Liver (tissue), 9 donors: ENCODE measurements around the gene UNC79. TPM values are rescaled to one million over a fixed set of nuclear protein-coding genes. Genes with fewer than 3 reads are reported as not detected.

Experiments used
- DNase-seq: peaks from one replicate; pipeline ENCODE4 v3.0.0-alpha.2; 2017; ENCODE audit warnings: low spot score
- H3K27ac ChIP-seq, 2 donors: one replicate each; pipeline ENCODE4 v1.7.0; 2013; ENCODE audit warnings: inconsistent platforms in 2 of 2, low read length in 2 of 2, control low read depth in 1 of 2, low read depth in 1 of 2, mild to moderate bottlenecking in 1 of 2
- H3K27me3 ChIP-seq, 4 donors: one replicate each; pipeline versions ENCODE4 v1.6.1 to v1.7.0; 2013; ENCODE audit warnings: low read length in 3 of 4, inconsistent platforms in 1 of 4, mild to moderate bottlenecking in 1 of 4, moderate library complexity in 1 of 4; ENCODE audit not compliant: control insufficient read depth in 4 of 4, insufficient read depth in 4 of 4
- H3K36me3 ChIP-seq, 4 donors: one replicate each; pipeline versions ENCODE4 v1.6.1 to v1.7.0; 2013; ENCODE audit warnings: low read length in 3 of 4, mild to moderate bottlenecking in 3 of 4, low read depth in 1 of 4, moderate library complexity in 1 of 4; ENCODE audit not compliant: control insufficient read depth in 4 of 4, insufficient read depth in 3 of 4
- H3K4me1 ChIP-seq, 4 donors: one replicate each; pipeline versions ENCODE4 v1.6.1 to v1.7.0; 2013; ENCODE audit warnings: low read length in 3 of 4, mild to moderate bottlenecking in 3 of 4, moderate library complexity in 1 of 4; ENCODE audit not compliant: control insufficient read depth in 4 of 4, insufficient read depth in 4 of 4
- H3K4me3 ChIP-seq, 3 donors: one replicate each; pipeline versions ENCODE4 v1.6.1 to v1.7.0; 2013; ENCODE audit warnings: low read length in 3 of 3, control low read depth in 1 of 3, low read depth in 1 of 3, mild to moderate bottlenecking in 1 of 3
- H3K9ac ChIP-seq, 2 donors: one replicate each; pipeline ENCODE4 v1.7.0; 2013; ENCODE audit warnings: low read length in 2 of 2, mild to moderate bottlenecking in 2 of 2, moderate library complexity in 2 of 2, control low read depth in 1 of 2, low read depth in 1 of 2
- H3K9me3 ChIP-seq, 4 donors: one replicate each; pipeline versions ENCODE4 v1.6.1 to v1.7.0; 2013; ENCODE audit warnings: low read length in 3 of 4; ENCODE audit not compliant: control insufficient read depth in 4 of 4
- ATF3 ChIP-seq: IDR thresholded peaks from 2 replicates; pipeline ENCODE4 v1.6.1; 2016; ENCODE audit warnings: antibody characterized with exemption
- CTCF ChIP-seq: fragments of 150-350 bp; IDR thresholded peaks from 2 replicates; pipeline ENCODE4 v1.5.1; 2017; ENCODE audit warnings: improper control_type of control experiment, low read depth, low read length; ENCODE audit not compliant: missing input control
- EGR1 ChIP-seq, 2 donors: IDR thresholded peaks; 2 replicates each; pipeline ENCODE4 v1.6.1; 2016 to 2018; ENCODE audit warnings: antibody characterized with exemption in 2 of 2, low read depth in 2 of 2
- FOXA1 ChIP-seq: IDR thresholded peaks from 2 replicates; pipeline ENCODE4 v1.6.1; 2016; ENCODE audit warnings: antibody characterized with exemption
- FOXA2 ChIP-seq: IDR thresholded peaks from 2 replicates; pipeline ENCODE4 v1.6.1; 2016; ENCODE audit warnings: antibody characterized with exemption
- GABPA ChIP-seq, 2 donors: IDR thresholded peaks in 1 of 2; conservative IDR thresholded peaks in 1 of 2; 2 replicates each; pipeline ENCODE4 v1.6.1; 2016; ENCODE audit warnings: antibody characterized with exemption in 2 of 2, mild to moderate bottlenecking in 1 of 2, moderate library complexity in 1 of 2
- HNF4A ChIP-seq, 2 donors: conservative IDR thresholded peaks; 2 replicates each; pipeline ENCODE4 v1.6.1; 2016; ENCODE audit warnings: antibody characterized with exemption in 2 of 2, mild to moderate bottlenecking in 2 of 2
- HNF4G ChIP-seq: IDR thresholded peaks from 2 replicates; pipeline ENCODE4 v1.6.1; 2016; ENCODE audit warnings: antibody characterized with exemption
- JUND ChIP-seq, 2 donors: IDR thresholded peaks; 2 replicates each; pipeline ENCODE4 v1.6.1; 2016; ENCODE audit warnings: antibody characterized with exemption in 2 of 2
- MAX ChIP-seq: IDR thresholded peaks from 2 replicates; pipeline ENCODE4 v1.6.1; 2016; ENCODE audit warnings: antibody characterized with exemption
- NR2F2 ChIP-seq: IDR thresholded peaks from 2 replicates; pipeline ENCODE4 v1.6.1; 2016; ENCODE audit warnings: antibody characterized with exemption
- RAD21 ChIP-seq, 2 donors: IDR thresholded peaks; 2 replicates each; pipeline ENCODE4 v1.6.1; 2016; ENCODE audit warnings: antibody characterized with exemption in 2 of 2, mild to moderate bottlenecking in 2 of 2
- REST ChIP-seq: IDR thresholded peaks from 2 replicates; pipeline ENCODE4 v1.6.1; 2016; ENCODE audit warnings: antibody characterized with exemption, mild to moderate bottlenecking
- RXRA ChIP-seq, 2 donors: IDR thresholded peaks; 2 replicates each; pipeline ENCODE4 v1.6.1; 2017 to 2018; ENCODE audit warnings: antibody characterized with exemption in 2 of 2, mild to moderate bottlenecking in 1 of 2
- SP1 ChIP-seq: IDR thresholded peaks from 2 replicates; pipeline ENCODE4 v1.6.1; 2018; ENCODE audit warnings: antibody characterized with exemption, mild to moderate bottlenecking
- TAF1 ChIP-seq: conservative IDR thresholded peaks from 2 replicates; pipeline ENCODE4 v1.6.1; 2016; ENCODE audit warnings: antibody characterized with exemption, mild to moderate bottlenecking
- YY1 ChIP-seq: IDR thresholded peaks from 2 replicates; pipeline ENCODE4 v1.6.1; 2016; ENCODE audit warnings: antibody characterized with exemption, mild to moderate bottlenecking
- WGBS: extraction: QIAGEN DNeasy Blood & Tissue Kit; methylation state at CpG from one replicate; pipeline ENCODE4 v1.1.7; 2013; 5-methylcytosine and 5-hydroxymethylcytosine counted together
- polyA plus RNA-seq, 2 donors: library from polyadenylated mRNA; stranded (reverse) in 1 of 2; unstranded in 1 of 2; fragments of 200-250 nt in 1 of 2; fragments of >200 nt in 1 of 2; fragmentation: Nextera tagmentation in 1 of 2; extraction: Ambion mirVana in 1 of 2; gene quantifications; one replicate each; pipeline versions ENCODE4 v1.2.1 to v1.2.3, GENCODE V29; 2013 to 2015
- total RNA-seq, 2 donors: library from RNA; depleted of rRNA; stranded (reverse); fragments of >200 nt; gene quantifications; one replicate each; pipeline ENCODE4 v1.2.3, GENCODE V29; 2014
- TF ChIP-seq, protein P1 (sequence below): IDR thresholded peaks from 2 replicates; pipeline ENCODE4 v1.6.1; 2016; ENCODE audit warnings: antibody characterized with exemption
- donor health status: healthy.
- donor health status: healthy.
- donor health status: healthy.
- donor health status: healthy.
- donor health status: healthy.

The UNC79 gene
- total and polyA plus RNA-seq, 4 donors: 0.01 to 0.08 (median 0.05) TPM; not detected in 1

DNA sequence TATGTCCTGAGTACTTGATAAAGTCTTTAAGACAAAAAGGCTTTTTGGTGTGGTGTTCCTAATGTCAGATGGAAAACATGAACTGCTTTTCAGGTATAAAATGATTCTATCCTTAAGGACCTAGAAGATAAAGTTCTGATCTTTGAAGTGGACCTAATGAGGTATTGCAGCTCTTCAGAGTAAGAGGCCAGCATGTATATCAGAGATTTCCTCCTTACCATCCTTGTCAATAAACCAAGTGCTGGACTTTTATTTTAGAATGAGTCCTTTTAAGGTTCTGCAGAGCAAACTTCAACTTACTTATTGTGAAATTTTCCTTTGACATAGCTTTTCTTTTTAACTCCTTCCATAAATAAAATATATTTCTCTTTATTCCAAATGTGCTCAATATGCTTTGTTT lies 50.1 kb downstream of the UNC79 start:
- Histone ChIP-seq H3K9me3 (no peaks in the 10 kb centered on the region), H3K36me3 (no peaks in the 10 kb centered on the region), H3K9ac (no peak overlapping the region), H3K27ac (no peak overlapping the region), H3K4me3 (no peak overlapping the region), H3K27me3 (no peaks in the 10 kb centered on the region), H3K4me1 (no peaks in the 10 kb centered on the region)
- TF ChIP-seq JUND (IDR thresholded peaks at IDR 0.05) (no peak), RXRA (IDR thresholded peaks at IDR 0.05) (no peak), RAD21 (IDR thresholded peaks at IDR 0.05) (no peak), MAX (no peak), TAF1 (no peak), FOXA2 (no peak), NR2F2 (no peak), SP1 (no peak), GABPA (IDR thresholded peaks at IDR 0.05 in 1 of 2, conservative IDR thresholded peaks at IDR 0.05 in 1 of 2) (no peak), CTCF (no peak), HNF4A (conservative IDR thresholded peaks at IDR 0.05) (no peak), ATF3 (no peak), EGR1 (IDR thresholded peaks at IDR 0.05; ENCODE audit: low read depth in 2 of 2) (no peak), YY1 (no peak), FOXA1 (no peak), REST (no peak), HNF4G (no peak)
- TF ChIP-seq, protein P1, sequence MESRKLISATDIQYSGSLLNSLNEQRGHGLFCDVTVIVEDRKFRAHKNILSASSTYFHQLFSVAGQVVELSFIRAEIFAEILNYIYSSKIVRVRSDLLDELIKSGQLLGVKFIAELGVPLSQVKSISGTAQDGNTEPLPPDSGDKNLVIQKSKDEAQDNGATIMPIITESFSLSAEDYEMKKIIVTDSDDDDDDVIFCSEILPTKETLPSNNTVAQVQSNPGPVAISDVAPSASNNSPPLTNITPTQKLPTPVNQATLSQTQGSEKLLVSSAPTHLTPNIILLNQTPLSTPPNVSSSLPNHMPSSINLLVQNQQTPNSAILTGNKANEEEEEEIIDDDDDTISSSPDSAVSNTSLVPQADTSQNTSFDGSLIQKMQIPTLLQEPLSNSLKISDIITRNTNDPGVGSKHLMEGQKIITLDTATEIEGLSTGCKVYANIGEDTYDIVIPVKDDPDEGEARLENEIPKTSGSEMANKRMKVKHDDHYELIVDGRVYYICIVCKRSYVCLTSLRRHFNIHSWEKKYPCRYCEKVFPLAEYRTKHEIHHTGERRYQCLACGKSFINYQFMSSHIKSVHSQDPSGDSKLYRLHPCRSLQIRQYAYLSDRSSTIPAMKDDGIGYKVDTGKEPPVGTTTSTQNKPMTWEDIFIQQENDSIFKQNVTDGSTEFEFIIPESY: no peak
- no peak for DNase-seq

GRCh38 chr14:93481758-93482157 lies 51.0 kb downstream of the UNC79 start:
- Histone ChIP-seq H3K36me3 (no peaks in the 10 kb centered on the region), H3K9me3 (no peaks in the 10 kb centered on the region), H3K4me1 (no peaks in the 10 kb centered on the region), H3K9ac (no peak overlapping the region), H3K4me3 (no peak overlapping the region), H3K27ac (no peak overlapping the region), H3K27me3 (no peaks in the 10 kb centered on the region)
- no peak for DNase-seq
- TF ChIP-seq CTCF (no peak), SP1 (no peak)
- WGBS: 68% methylated on average over 2 of the region's 2 CpGs
